GM19467 (cell line): Measurements from ENCODE around the gene NOX5.
"Not testable (repeated sequence)": the region's sequence is repeated elsewhere in the genome, so short reads cannot be mapped to it uniquely, and the experiment has no call there.

Experiments
- ATAC-seq: cut with Tn5 transposase; IDR thresholded peaks from one replicate; pipeline ENCODE4 v1.9.1; 2021; ENCODE audit warnings: mild to moderate bottlenecking, moderate library complexity; ENCODE audit not compliant: unreplicated experiment

NOX5 gene

DNA sequence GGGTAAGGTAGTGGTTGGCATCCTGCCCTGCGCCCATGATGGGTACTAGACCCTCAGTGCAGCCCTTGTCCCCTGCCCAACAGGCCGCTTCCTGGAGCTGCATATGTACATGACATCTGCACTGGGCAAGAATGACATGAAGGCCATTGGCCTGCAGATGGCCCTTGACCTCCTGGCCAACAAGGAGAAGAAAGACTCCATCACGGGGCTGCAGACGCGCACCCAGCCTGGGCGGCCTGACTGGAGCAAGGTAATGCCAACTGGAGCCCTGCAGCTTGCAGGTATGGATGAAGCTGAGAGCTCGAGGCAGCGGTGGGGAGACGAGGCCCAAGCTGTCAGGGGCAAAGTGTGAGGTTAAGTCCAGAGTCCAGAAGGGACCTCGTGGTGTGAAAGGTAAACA lies 40.8 kb downstream of the NOX5 start:
- ATAC-seq, result no peak

DNA sequence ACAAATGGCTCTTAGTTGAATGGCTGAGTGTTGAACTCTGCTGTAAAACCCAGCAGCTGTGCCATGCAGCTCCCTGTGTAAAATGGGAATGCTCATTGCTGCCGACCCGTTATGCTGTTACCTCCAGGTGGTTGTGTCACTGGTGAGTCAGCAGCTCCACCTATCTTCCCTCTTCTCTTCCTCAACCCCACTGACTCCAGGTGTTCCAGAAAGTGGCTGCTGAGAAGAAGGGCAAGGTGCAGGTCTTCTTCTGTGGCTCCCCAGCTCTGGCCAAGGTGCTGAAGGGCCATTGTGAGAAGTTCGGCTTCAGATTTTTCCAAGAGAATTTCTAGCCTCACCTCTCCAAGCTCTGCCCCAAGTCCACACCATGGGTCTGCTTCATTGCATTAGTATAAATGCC lies 41.9 kb downstream of the NOX5 start:
- ATAC-seq, result no peak

DNA sequence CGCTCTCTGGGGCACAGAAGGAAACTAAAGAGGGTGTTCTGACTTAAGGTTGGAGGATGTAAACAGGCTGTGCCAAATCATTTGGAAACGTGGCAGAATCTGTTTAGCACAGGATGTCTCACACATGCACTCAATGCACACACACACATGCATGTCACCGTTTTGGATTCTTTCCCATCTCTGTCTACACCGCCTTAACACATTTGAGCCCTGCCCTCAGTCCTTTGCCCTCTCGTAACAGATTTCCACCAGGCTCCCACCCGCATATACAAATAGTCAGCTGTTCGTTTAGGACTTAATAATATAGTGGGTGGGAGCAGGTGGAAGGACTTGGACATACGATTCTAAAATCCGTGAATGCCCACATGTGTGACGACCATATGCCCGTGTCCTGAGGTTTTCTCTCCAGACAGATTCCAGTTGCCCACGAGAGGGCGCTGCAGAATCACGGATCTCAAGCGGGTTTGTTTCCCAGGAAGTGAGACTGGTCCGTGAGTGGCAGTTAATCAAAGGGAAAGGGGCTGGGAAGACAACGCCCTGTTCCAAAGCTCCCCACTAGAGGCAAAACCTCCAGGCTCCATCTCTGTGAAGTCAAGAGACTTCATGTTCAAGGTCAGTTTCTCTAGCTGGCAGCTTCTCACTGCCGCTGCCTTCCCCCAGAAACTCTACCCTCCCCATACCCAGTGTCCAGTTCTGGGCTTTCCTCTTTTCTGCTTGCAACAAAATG lies 44.5 kb downstream of the NOX5 start:
- ATAC-seq, result no peak

DNA sequence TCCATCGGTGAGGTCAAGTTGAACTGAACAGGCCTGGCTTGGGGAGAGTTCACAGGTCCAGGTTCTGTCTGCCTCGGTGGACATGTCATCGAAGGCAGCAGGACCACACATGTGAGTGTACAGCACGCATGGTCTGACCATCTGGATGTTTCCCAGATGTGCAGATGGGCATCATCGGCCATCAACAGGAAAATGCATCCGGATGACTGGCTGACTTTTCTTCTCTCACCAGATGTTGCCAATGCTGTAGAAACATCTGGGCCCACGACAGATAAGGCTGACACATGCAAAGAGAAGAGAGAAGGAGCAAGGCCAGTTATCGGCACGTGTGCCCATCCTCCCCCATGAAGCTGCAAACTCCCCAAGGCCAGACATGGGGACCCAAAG lies 45.1 kb downstream of the NOX5 start:
- no peak for ATAC-seq

DNA sequence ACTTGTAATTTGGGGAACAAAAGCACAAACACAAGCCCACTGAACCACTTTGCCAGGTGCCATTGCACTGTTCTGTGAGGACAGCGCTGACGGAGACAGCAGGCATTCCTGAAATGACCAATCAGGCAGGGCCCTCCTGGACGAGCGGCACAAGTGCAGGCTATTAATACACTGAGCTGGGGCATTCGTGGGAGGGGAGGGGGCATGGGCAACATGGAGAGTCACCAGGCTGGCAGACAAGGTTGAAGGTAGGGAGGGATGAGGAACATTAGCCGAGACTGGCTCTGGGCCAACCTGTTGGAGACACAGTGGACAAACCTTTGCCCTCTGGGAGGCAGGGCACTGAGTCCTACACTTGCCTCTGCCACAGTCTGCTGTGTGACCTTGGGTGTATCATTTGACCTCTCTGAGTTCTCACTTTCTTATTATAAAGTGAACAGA lies 45.6 kb downstream of the NOX5 start:
- ATAC-seq, result no peak

DNA sequence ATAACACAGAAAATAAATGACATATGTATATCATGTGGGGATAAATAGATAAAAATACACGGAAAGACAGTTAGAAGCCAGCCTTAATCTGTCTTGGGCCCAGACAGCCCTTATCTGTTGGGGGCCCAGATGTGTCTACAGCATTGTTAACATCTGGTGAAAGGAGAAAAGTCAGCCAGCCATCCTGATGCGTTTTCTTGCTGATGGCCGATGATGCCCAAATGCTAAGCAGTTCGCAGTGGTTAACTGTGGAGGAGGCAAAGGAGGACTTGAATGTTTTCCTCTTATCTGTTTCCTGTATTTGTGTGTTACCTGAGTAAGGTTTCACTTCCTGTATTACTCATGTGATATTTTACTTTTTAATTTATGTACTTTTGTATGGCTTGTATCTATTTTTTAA lies 46.2 kb downstream of the NOX5 start:
- ATAC-seq, result no peak

DNA sequence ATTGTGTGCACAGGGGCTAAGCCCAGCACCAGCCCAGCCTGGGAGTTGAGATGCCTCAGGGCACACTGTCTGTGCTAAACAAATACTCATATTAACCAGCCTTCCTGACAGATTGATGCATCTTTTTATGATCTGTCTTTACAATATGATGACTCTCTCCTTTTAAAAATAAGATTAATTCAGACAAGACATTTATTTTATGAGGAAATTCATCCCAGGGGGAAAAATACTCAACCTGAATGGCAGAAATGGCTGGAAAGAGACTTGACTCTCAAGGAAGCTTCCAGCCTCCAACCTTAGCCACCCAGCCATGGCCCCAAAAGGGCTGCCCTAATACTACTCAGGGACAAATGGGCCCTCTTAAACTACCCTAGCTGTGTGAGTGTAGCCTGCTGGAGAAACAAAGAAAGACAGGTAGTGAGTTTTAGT lies 46.9 kb downstream of the NOX5 start:
- ATAC-seq, result no peak

DNA sequence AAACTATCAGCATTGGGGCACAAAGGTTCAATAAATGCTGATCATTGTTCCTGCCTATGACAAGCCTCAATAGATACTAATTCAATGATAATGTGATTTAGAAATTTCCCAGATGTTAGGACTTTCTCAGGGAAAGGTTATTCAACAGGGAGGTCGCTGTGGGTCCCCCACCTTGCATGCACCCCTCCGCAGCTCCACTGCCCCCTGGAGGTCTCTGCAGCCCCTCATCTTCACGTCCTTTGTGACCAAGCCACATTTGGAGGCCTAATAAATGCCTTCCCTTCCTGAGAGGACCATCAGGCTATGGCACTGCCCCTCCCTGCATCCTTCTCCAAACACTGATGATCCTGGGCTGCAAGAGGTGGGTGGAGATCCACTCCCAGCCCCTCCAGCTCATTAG lies 50.2 kb downstream of the NOX5 start:
- ATAC-seq, result no peak

DNA sequence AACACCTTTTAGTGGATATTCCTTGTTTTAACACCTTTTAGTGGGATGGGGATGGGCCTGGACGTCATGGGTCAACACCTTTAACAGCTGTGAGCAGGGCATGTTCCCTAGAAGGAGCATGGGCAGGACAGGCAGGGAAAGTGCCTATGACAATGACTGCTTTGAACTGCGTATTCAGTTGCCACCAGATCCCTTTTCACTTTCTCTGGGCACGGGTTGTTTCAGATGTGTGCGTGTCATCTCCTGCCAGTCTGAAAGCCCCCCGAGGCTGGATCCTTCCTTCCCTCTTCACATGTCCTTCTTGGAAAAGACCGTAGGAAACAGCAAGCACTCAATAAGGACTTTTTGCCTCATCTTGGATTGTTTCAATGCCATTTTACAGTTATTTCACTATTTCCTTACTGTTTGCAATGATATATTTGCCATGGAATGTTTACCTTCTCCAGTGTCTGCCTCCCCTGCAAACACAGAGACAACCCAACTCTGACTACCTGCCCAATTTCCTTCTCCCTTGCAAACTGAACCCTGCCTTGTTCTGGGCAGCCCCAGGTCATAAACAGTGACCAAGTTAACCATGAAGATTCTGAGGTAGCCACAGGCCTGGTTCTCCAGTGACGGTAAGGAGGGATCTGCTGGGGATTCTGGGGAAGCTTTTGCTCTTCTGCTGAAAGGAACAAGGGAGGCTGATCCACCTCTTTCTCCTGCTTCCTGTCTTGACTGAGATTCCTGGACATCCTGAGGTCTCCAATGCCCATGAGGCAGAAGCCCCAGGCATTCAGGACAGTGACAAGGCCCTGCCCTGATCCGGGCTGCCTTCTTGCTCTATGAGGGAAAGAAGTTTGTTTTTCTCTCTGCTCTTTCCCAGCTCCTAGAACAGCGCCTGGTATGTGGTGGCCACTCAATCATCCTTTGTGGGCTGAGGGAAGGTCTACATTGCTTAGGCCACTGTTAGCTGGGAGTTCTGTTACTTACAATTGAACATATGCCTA lies 51.8 kb downstream of the NOX5 start:
- ATAC-seq, result no peak

DNA sequence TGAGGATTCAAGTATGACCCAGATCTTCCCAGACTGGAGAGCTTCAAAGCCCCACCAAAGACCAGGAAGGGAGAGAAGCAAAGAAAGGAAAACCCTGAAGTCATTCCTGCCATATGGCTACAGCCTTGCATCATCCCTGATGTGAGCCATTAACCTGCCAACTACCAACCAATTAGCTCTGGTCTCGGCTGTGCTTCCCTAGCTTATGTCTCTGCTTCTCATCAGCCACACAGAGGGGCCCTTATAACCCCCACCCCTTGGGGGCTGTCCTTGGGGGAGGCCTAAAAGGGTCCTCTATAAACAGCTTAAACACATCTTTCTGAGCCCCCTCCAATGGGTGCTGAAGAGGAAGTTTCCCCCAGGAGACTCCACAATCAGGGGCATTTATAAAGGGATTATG lies 52.8 kb downstream of the NOX5 start:
- no peak for ATAC-seq

DNA sequence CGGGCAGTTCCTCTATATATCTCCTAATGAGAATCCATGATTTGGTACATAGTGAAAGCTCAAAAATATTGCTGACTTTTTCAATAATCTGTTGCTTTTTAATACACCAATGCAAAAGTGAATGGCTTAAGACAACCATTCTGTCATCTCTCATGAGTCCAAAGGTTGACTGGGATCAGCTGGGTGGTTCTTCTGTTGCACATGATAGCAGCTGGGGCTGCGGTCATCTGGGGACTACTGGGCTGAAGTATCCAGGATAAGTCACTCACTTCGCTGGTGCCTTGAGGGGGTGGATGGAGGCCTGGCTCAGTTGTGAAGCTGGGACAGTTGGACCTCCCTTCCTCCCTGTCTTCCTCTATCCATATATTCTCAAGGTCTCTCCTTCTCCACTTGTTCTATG lies 53.7 kb downstream of the NOX5 start:
- ATAC-seq, result no peak

DNA sequence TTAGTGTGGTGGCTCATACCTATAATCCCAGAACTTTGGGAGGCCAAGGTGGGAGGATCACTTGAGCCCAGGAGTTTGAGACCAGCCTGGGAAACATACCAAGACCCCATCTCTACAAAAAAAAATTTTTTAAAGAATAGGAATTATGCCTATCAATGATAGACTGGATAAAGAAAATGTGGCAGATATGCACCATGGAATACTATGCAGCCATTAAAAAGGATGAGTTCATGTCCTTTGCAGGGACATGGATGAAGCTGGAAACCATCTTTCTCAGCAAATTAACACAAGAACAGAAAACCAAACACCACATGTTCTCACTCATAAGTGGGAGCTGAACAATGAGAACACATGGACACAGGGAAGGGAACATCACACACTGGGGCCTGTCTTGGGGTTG lies 54.8 kb downstream of the NOX5 start:
- not testable (repeated sequence) for ATAC-seq

DNA sequence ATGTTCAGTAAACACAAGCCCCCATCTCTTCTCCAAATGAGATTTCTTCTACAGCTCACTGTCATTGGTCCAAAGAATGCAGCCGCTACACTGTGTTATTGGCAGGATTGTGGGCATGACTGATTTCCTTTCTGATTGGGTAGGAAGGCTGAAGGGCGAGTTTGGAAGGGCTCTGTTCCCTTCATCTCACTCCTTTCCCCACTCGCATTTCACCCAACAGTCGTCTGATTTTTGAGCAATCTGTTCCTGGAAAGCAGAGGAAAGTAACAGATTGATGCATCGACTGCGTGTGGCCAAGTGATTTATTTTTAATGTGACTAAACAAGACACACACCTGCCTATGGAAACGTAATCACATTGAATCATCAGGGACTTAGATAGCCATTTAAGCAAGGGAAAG lies 55.5 kb downstream of the NOX5 start:
- no peak for ATAC-seq

DNA sequence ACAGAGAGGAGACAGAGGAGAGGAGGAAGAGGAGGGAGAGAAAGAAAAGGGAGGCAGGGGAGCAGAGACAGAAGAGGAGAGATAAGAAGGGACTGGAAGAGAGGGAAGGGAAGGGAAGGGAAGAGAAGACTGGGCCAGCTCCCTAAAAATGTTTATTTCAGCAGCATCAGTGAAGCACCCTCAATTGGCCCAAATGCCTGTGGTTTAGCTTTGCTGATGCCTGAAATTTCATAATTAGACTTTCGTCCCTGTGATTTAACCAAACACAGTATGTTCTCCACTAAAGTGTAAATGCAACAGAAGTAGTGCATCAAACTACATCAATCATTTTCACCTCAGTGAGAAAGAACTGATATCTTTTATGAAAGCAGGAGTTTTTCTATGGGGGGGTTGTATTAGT lies 55.9 kb downstream of the NOX5 start:
- no peak for ATAC-seq

DNA sequence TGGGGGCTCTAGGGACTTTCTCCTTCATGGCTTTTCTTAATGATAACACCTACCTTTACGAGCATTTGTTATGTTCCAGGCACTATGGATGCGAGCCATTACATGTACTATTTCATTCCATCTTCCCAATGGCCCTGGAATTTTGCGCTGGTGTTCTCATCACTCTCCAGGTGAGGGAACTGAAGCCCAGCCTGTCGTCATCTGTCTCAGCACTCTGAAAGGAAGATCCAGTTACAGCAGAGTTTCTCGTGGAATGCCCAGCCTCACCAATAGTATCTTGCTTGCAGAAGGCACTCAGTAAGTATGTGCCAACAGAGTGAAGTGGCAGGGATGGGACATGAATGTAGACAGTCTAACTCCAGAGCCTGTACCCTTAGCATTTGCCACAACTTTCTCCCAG lies 56.8 kb downstream of the NOX5 start:
- no peak for ATAC-seq

DNA sequence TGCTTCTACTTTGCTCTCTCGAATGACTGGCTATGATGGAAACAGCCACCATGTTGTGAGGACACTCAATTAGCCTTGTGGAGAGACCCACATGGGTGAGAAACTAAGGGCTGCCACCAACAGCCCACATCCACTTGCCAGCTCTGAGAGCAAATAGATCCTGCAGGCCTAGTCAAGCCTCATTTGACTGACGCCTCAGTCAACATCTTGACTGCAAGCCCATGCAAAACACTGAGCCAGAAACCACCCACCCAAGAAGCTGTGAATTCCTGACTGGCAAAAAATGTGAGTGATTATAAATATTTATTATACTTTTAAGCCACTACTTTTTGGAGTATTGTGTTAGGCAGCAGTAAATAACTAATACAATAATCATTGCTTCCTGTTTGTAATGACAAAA lies 58.4 kb downstream of the NOX5 start:
- no peak for ATAC-seq

DNA sequence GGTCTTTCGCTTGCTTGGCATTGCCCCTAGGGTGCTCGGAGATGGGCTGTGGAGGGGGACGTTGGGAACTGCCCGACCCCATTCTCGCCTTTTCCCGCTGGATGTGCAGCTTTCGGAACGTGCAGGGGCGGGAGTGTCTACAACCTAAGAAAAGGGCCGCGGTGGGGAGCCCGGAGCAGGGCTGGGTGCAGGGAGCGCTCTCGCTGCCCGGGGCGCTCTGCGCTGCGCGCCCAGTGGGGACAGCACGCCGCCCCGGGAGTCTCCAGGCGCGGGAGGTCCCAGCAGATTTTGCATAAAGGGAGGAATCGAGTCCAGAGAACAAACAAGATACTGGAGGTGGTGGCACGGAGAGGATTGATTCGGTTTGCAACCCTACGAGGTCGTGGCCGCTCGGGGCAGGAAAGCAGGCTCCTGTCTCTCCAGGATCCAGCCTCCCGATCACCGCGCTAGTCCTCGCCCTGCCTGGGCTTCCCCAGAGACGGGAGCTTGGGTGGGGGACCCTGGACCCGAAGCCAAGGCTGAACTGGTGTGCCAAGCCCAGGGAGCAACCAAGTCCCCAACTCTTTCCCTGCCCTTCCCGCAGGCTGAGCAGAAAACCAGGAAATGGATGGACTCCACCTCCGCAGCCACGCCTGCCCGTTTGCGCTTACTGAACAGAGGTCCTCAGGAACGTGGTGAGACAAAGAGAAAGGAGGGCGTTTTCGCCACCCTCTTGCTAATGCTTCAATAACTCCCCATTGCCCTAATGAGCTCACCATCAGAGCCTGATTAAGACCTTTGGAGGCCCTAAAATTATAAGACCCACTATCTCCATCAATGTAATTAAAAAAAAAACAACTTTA lies 59.7 kb downstream of the NOX5 start:
- no peak for ATAC-seq

DNA sequence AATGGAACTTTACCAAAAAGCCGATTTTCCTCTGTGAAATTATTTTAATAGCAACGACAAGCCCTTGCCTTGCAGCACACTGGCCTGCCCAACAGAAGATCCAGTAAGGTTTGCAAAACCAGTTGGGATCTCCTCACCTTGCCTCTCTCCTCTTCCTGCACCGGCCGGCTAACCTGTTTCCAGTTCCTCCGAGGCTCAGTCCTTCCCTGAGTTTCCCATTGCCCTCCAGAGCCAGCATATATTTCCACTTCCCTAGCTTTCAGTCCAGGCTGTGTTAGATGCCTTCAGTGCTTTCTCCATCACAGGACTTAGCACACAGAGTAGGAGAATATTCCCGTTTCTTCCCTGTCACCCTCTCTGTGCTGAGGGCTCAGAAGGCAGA lies 60.3 kb downstream of the NOX5 start:
- no peak for ATAC-seq

DNA sequence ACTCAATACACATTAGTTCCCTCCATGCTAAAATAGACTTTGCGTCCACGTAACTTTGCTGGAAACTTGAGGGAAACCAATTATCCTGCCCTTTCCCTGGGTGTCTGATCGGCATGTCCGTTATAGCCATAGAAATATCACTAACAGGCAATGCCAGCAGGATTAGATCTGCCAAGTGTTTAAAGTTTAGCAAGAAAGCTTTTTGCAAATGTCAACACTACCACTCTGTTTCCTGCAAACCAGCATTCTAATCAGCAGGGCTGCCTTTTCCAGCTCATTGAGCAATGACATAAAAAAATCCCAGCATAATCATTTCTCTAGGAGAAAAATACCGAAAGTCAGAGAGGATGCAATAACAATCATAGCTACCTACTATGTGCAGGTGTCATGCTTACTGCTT lies 60.9 kb downstream of the NOX5 start:
- no peak for ATAC-seq

DNA sequence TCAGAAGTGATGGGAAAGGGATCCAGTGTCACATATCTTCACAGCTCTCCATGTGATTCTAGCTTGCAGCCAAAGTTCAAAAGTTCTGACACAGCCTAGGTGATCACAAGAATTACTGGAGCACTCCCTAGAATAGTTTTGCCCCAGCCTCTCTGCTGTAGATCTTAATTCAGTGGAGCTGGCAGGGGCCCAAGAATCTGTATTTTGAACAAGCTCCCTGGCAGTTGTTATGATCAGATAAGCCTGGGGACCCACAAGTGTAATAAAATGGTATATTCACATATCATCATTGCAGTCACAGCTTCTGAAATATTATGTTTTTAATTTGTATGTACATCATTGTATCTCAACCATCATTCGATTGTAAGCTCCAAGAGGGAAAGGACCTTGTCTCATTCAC lies 62.3 kb downstream of the NOX5 start:
- ATAC-seq, result no peak

DNA sequence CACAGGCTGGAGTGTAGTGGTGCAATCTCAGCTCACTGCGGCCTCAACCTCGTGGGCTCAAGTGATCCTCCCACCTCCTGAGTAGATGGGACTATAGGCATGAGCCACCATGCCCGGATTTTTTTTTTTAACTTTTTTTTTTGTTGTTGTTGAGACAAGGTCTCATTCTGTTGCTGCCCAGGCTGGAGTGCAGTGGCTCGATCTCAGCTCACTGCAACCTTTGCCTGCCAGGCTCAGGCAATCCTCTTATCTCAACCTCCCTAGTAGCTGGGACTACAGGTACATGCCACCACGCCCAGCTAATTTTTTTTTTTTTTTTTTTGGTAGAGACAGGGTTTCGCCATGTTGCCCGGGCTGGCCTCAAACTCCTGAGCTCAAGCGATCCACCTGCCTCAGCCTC lies 64.1 kb downstream of the NOX5 start:
- no peak for ATAC-seq
